Endometrial microvascular endothelial cells (primary cell): ENCODE measurements around the gene RIMKLA. TPM values are rescaled to one million over a fixed set of nuclear protein-coding genes. Genes with fewer than 3 reads are reported as not detected.

Experiments used
- in situ Hi-C: cut with HindIII; loops from 2 replicates; pipeline ENCODE4 v1.10.0; 2017; ENCODE audit warnings: low sequenced_read_pairs, low pct_unique_long_range_greater_than_20kb; ENCODE audit errors: inconsistent ontology term
- total RNA-seq: library from RNA; depleted of rRNA; stranded (reverse); fragments of >200 nt; gene quantifications from one replicate; pipeline ENCODE4 v1.2.3, GENCODE V29; 2015; ENCODE audit errors: inconsistent ontology term

Gene RIMKLA
- not detected for total RNA-seq

DNA sequence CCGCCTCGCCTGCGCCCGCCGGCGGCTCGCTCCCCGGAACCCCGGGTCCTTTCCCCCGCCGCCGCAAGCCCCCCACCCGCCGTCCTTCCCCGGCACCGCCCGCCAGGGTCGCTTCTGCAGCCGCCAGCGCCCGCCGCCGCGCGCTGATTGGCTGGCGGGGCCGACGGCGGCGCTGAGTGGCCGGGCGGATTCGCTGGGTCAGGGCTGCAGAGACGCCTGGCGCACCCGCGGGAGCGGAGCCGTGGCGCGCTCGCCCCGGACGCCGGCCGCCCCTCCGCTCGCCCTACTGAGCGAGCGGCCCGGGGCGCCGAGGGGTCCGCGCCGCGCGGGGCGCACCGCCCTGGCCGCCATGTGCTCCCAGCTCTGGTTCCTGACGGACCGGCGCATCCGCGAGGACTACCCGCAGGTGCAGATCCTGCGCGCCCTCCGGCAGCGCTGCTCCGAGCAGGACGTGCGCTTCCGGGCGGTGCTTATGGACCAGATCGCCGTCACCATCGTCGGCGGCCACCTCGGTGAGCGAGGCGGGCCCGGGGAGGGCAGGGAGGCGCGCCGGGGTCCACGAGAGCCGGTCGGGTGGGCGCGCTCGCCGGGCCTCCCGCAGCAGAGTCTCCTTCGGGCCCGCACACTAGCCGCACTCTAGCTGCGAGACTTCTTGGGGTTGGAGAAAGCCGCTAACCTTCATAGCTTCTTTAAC is at the start of gene RIMKLA:
Gene RIMKLA, plus strand, starts transcription at position 207 of the 694 bp plus-strand sequence. Its CDS starts 143 bp downstream, at position 350.
- in situ Hi-C loops, result no loop called here

GRCh38 chr1:42332877-42333276 is 47.7 kb upstream of the RIMKLA start:
- in situ Hi-C loops, result no loop called here

DNA sequence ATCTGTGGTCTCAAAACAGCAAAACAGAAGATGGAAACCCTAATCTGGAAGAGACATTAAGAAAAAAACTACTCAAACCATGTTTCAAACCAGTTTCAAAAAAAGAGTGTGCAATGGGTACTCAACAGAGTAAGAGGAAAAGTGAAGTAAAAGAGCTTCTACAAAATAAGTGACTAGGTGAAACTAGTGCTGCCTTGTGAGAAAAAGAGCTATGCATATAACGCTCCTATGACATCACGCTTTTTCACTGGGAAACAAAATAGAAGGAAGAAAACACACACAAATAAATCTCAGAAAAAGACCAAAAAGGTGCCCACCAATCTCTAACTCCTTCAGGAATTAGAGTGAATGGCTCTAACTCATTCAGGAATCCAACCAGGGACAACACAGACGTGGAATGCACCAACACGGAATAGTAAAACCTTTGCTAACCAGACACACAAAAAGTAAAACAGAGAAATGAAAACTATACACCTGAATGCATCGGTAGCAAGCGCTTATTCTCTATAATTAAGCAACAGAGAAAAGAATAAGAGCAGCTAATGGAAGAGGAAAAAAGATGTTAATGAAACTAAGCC is 46.8 kb upstream of the RIMKLA start:
- in situ Hi-C loops, result no loop called here

GRCh38 chr1:42334240-42335049 is 46.1 kb upstream of the RIMKLA start:
- in situ Hi-C loops, result no loop called here

- in situ Hi-C loops, result no loop called here
These were observed 45.4 kb upstream of the RIMKLA start, which contains the start of gene FOXJ3 for GRCh38 chr1:42335050-42335808. Gene FOXJ3 (minus strand): TSS chr1:42335235. CDS start chr1:42311093, 24,142 bp downstream.

GRCh38 chr1:42335809-42336518 is 44.6 kb upstream of the RIMKLA start:
- in situ Hi-C loops, result no loop called here

DNA sequence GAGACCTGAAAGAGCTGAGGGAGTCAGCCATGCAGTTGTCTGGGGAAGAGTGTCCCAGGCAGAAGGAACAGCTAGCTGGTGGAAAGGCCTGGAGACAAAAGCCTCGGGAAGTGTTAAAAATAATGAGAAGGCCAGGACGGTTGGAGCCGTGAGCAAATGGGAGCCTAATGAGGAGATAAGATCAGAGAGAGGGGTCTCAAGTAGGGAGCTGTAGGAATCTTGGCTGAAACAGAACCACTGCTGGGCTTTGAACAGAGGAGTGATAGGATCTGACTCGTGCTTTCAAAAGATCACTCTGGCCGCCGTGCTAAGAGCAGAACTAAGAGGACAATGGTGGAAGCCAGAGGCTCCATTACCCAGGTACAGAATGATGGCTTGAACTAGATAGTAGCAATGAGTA is 43.6 kb upstream of the RIMKLA start:
- in situ Hi-C loops, result no loop called here

- in situ Hi-C loops, result no loop called here
These were observed 40.5 kb upstream of the RIMKLA start for GRCh38 chr1:42340093-42340492.

DNA sequence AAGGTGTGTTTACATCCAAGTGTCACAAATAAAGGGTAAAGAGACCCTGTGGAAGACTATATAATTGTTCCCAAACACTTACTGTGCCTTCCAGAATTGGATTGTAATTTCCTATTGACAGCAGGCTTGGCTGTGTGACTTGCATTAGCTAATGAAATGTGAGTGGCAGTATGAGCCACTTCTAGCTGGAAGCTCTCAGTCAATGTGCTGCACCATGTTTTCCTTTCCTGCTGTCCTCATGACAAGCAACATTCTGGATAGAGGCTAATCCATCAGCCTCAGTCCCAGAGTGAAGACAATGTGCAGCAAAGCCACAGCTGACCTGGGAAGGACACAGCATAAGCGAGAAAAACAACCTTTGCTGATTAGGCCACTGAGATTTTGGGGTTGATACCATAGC is 39.7 kb upstream of the RIMKLA start:
- in situ Hi-C loops, result no loop called here

DNA sequence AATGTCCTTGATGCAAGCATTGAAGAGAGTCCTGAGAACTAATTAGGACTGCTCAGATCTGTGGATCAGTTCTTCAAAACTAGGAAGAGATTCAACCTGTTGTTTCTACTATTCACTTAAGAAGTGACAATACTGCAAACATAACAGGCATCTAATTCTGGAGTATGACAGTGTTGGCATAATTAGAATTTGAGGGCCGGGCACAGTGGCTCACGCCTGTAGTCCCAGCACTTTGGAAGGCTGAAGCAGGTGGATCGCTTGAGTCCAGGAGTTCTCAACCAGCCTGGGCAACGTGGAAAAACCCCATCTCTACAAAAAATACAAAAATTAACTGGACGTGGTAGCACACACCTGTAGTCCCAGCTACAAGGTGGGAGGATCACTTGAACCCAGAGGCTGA is 37.5 kb upstream of the RIMKLA start:
- in situ Hi-C loops, result no loop called here

DNA sequence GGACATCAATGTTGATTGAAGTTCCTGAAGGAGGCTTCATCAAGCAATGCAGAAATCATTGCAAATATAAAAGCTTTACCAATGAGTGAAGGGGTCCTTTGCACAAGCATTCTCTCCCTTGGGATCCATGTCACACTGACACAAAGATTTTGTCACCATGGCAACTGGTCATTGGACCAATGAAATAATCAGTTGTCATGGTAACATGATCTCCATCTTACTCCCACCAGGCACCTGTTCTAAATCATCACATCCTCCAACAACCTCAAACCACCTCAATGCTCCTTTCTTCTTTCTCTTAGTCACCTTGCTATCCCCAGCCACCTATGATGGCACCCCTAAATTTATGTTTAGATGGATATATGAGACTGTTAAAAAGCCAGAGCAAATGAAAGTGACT is 32.1 kb upstream of the RIMKLA start:
- in situ Hi-C loops, result no loop called here

DNA sequence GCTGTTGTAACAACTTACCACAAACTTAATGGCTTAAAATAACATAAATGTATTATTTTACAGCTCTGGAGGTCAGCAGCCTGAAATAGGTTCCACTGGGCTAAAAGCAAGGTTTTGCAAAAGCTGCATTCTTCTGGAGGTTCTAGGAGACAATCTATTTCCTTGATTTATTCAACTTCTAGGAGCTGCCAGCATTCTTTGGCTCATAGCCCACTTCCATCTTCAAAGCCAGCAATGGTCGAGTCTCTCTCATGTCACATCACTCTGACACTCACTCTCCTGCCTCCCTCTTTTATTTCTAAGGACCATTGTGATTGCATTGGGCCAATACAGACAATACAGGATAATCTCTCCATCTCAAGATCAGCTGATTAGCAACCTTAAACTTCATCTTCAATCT is 30.5 kb upstream of the RIMKLA start:
- in situ Hi-C loops, result no loop called here

- in situ Hi-C loops, result no loop called here
These were observed 21.8 kb upstream of the RIMKLA start for GRCh38 chr1:42358791-42359190.

DNA sequence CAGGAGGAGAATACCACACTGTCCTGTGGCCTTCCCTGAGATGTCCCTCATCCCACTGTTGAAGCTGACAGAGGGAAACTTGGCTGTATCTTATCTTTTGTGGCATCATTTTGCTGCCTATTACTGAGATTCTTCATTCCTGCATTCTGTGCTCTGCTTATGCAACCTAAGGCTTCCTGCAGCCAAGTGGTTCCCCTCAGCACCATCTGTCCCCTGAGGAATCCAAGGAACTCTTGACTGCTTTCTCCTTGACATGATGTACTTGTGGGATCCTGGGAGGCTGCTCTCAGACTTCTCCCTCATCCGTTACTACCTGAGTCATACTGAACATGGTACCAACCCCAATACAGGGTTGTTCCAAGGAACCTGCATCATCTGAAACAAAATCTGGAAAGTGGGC is 21.1 kb upstream of the RIMKLA start:
- in situ Hi-C loops, result no loop called here

GRCh38 chr1:42364089-42364488 is 16.5 kb upstream of the RIMKLA start:
- in situ Hi-C loops, result no loop called here

GRCh38 chr1:42364542-42364941 is 16.1 kb upstream of the RIMKLA start:
- in situ Hi-C loops, result no loop called here

DNA sequence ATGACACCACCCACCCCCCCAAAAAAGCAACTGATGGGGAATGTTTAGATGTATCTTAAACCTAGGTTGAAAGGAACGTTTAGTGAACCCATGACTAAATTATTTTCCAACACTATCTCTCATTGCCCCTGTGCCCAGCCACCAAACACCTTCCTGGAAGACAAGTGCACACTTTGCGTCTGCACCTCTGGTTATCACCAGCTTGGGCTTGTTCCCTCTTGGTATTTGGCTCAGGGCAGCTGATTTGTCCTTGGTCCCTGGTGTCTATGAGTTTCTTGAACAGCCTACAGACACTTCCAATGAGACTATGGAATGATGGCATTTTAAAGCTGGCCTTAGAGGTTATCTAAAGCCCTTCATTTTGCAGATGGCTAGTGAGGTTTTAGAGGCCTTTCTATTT is 15.5 kb upstream of the RIMKLA start:
- in situ Hi-C loops, result no loop called here

GRCh38 chr1:42368096-42368795 is 12.3 kb upstream of the RIMKLA start:
- in situ Hi-C loops, result no loop called here
